Keratinocyte (primary cell): Measurements from ENCODE around the gene DNAJB2. TPM values are rescaled to one million over a fixed set of nuclear protein-coding genes. Genes with fewer than 3 reads are reported as not detected.

Source experiments
- DNase-seq: peaks from one replicate; pipeline ENCODE4 v3.0.0-alpha.2; 2011; ENCODE audit warnings: low read depth, missing footprints, low spot score
- FAIRE-seq: peaks from 2 replicates; lab custom pipeline; 2011; peaks lifted over from hg19 to GRCh38; lab: Jason Lieb, UNC
- H2AFZ ChIP-seq: 2 replicates; pipeline ENCODE4 v1.6.0; 2012; ENCODE audit warnings: low read length, control low read depth, inconsistent platforms; ENCODE audit not compliant: control insufficient read depth
- H3K27ac ChIP-seq: 2 replicates; pipeline ENCODE4 v1.5.1; 2011; ENCODE audit warnings: low read length; ENCODE audit not compliant: control insufficient read depth, insufficient read depth
- H3K27me3 ChIP-seq: 3 replicates; pipeline ENCODE4 v1.6.0; 2011; ENCODE audit warnings: low read length; ENCODE audit not compliant: control insufficient read depth, insufficient read depth; ENCODE audit errors: extremely low read depth
- H3K36me3 ChIP-seq, 2 experiments: 2 replicates in 1 of 2; 3 replicates in 1 of 2; pipeline ENCODE4 v1.5.1; 2011; ENCODE audit warnings: low read length in 2 of 2, mild to moderate bottlenecking in 1 of 2; ENCODE audit not compliant: control insufficient read depth in 2 of 2, insufficient read depth in 2 of 2; ENCODE audit errors: extremely low read depth in 1 of 2
- H3K4me1 ChIP-seq: 3 replicates; pipeline ENCODE4 v1.5.1; 2011; ENCODE audit warnings: low read length; ENCODE audit not compliant: control insufficient read depth, insufficient read depth; ENCODE audit errors: extremely low read depth
- H3K4me2 ChIP-seq: 3 replicates; pipeline ENCODE4 v1.6.0; 2011; ENCODE audit warnings: low read depth, low read length; ENCODE audit not compliant: control insufficient read depth, insufficient read depth; ENCODE audit errors: extremely low read depth
- H3K4me3 ChIP-seq, 3 experiments: fragments of 200-600 bp in 1 of 3; sonication (generic) in 1 of 3; 2 replicates in 2 of 3; 3 replicates in 1 of 3; pipeline ENCODE4 v1.5.1; 2011 to 2016; ENCODE audit warnings: low read length in 3 of 3, mild to moderate bottlenecking in 3 of 3, control low read depth in 2 of 3, inconsistent platforms in 1 of 3, low read depth in 1 of 3, mixed read lengths in 1 of 3, mixed run types in 1 of 3, moderate library complexity in 1 of 3; ENCODE audit not compliant: control insufficient read depth in 2 of 3, insufficient read depth in 2 of 3; ENCODE audit errors: extremely low read depth in 1 of 3
- H3K79me2 ChIP-seq: 2 replicates; pipeline ENCODE4 v1.6.0; 2012; ENCODE audit warnings: low read length; ENCODE audit not compliant: control insufficient read depth, insufficient read depth
- H3K9ac ChIP-seq: 3 replicates; pipeline ENCODE4 v1.6.0; 2011; ENCODE audit warnings: low read length; ENCODE audit not compliant: control insufficient read depth, insufficient read depth; ENCODE audit errors: extremely low read depth
- H3K9me1 ChIP-seq: 3 replicates; pipeline ENCODE4 v1.6.0; 2011; ENCODE audit warnings: low read length; ENCODE audit not compliant: control insufficient read depth, insufficient read depth; ENCODE audit errors: extremely low read depth
- H3K9me3 ChIP-seq: 2 replicates; pipeline ENCODE4 v1.5.1; 2012; ENCODE audit warnings: low read depth, low read length; ENCODE audit not compliant: control insufficient read depth
- H4K20me1 ChIP-seq: 3 replicates; pipeline ENCODE4 v1.6.0; 2011; ENCODE audit warnings: low read length; ENCODE audit not compliant: control insufficient read depth, insufficient read depth; ENCODE audit errors: extremely low read depth
- EZH2 ChIP-seq: IDR thresholded peaks from one replicate; pipeline ENCODE4 v1.6.1; 2012; ENCODE audit warnings: inconsistent platforms, mild to moderate bottlenecking, low read length, moderate library complexity
- dilution Hi-C: fragments of 300-500 bp; cut with MboI; formaldehyde crosslinking; loops from one replicate; pipeline ENCODE4 v1.7.0; 2020; ENCODE audit warnings: low sequenced_read_pairs; ENCODE audit not compliant: extremely low pct_ligation_motif_present
- polyA plus RNA-seq, 5 experiments: library from polyadenylated mRNA; depleted of rRNA in 3 of 5; stranded (reverse) in 3 of 5; stranded (forward) in 1 of 5; unstranded in 1 of 5; fragments of >200 nt; gene quantifications; 1 replicate in 1 of 5; 2 replicates in 3 of 5; 3 replicates in 1 of 5; pipeline versions ENCODE4 v1.2.1 to v1.2.3, GENCODE V29; 2011 to 2012; ENCODE audit warnings: missing spikeins in 2 of 5, low read depth in 1 of 5, low replicate concordance in 1 of 5
- TF ChIP-seq, protein P1 (sequence below), 3 experiments: IDR thresholded peaks in 1 of 3; conservative IDR thresholded peaks in 1 of 3; optimal IDR thresholded peaks in 1 of 3; 2 replicates in 2 of 3; 3 replicates in 1 of 3; pipeline versions ENCODE3 to v1.5.1; 2011; ENCODE audit warnings: low read length in 3 of 3, mild to moderate bottlenecking in 3 of 3, moderate library complexity in 2 of 3, control low read depth in 1 of 3, inconsistent platforms in 1 of 3; ENCODE audit not compliant: insufficient read depth in 2 of 3; ENCODE audit errors: extremely low read depth in 1 of 3

The DNAJB2 gene
- polyA plus RNA-seq, 1 donor (not counting 4 experiments of a cell fraction or from before 2014, with no cell fraction given) = 51.7 TPM

DNA sequence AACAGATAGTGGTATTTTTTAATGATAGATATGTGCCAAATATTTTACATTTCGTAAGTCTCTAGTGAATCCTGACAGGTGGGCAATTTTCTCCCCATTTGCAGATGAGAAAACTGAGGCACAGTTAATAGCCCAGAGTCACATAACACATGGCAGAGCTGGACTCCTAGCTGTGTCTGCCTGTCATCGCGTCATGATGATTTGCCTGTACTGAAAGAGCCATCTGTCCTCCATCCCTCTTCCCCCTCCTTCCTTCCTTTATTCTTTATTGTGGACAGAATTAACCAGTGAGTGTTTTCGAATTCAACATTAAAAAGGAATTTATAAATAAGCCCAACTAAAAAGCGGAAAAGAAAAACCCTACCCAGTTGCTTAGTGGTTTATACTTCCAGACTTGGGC, 3.2 kb downstream of the DNAJB2 start:
- H3K27ac ChIP-seq = no peak overlapping the region
- no peaks in the 10 kb centered on the region for H3K9me3 ChIP-seq
- H3K36me3 ChIP-seq = peaks cover 23 to 27% of the 10 kb centered on the region in 2 experiments
- no peak for DNase-seq
- no peaks in the 10 kb centered on the region for H4K20me1 ChIP-seq
- peaks cover 7% of the 10 kb centered on the region for H3K79me2 ChIP-seq
- H2AFZ ChIP-seq = no peak overlapping the region
- peaks cover 50% of the 10 kb centered on the region for H3K4me1 ChIP-seq
- H3K4me3 ChIP-seq = no peak overlapping the region
- FAIRE-seq = no peak
- TF ChIP-seq EZH2 = no peak
- TF ChIP-seq, protein P1, sequence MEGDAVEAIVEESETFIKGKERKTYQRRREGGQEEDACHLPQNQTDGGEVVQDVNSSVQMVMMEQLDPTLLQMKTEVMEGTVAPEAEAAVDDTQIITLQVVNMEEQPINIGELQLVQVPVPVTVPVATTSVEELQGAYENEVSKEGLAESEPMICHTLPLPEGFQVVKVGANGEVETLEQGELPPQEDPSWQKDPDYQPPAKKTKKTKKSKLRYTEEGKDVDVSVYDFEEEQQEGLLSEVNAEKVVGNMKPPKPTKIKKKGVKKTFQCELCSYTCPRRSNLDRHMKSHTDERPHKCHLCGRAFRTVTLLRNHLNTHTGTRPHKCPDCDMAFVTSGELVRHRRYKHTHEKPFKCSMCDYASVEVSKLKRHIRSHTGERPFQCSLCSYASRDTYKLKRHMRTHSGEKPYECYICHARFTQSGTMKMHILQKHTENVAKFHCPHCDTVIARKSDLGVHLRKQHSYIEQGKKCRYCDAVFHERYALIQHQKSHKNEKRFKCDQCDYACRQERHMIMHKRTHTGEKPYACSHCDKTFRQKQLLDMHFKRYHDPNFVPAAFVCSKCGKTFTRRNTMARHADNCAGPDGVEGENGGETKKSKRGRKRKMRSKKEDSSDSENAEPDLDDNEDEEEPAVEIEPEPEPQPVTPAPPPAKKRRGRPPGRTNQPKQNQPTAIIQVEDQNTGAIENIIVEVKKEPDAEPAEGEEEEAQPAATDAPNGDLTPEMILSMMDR (optimal IDR thresholded peaks at IDR 0.05 in 1 of 3, IDR thresholded peaks at IDR 0.05 in 1 of 3, conservative IDR thresholded peaks at IDR 0.05 in 1 of 3; ENCODE audit: extremely low read depth in 1 of 3, insufficient read depth in 2 of 3, low read length in 3 of 3) = no peak
- H3K9me1 ChIP-seq = no peaks in the 10 kb centered on the region
- H3K9ac ChIP-seq = no peak overlapping the region
- dilution Hi-C loops = no loop called here
- no peak overlapping the region for H3K4me2 ChIP-seq
- H3K27me3 ChIP-seq = no peaks in the 10 kb centered on the region

- H3K36me3 ChIP-seq = peaks cover 23 to 27% of the 10 kb centered on the region in 2 experiments
- H3K9me1 ChIP-seq = no peaks in the 10 kb centered on the region
- H3K4me2 ChIP-seq = no peak overlapping the region
- H3K27me3 ChIP-seq = no peaks in the 10 kb centered on the region
- dilution Hi-C loops = no loop called here
- H3K4me1 ChIP-seq = peaks cover 43% of the 10 kb centered on the region
- H3K9me3 ChIP-seq = no peaks in the 10 kb centered on the region
- DNase-seq (no peak), FAIRE-seq (no peak)
- TF ChIP-seq EZH2 = no peak
- TF ChIP-seq, protein P1 (optimal IDR thresholded peaks at IDR 0.05 in 1 of 3, IDR thresholded peaks at IDR 0.05 in 1 of 3, conservative IDR thresholded peaks at IDR 0.05 in 1 of 3; ENCODE audit: extremely low read depth in 1 of 3, insufficient read depth in 2 of 3, low read length in 3 of 3) = no peak
- no peaks in the 10 kb centered on the region for H4K20me1 ChIP-seq
- peaks cover 7% of the 10 kb centered on the region for H3K79me2 ChIP-seq
- no peak overlapping the region for H3K4me3 ChIP-seq
- H2AFZ ChIP-seq = no peak overlapping the region
- H3K27ac ChIP-seq = no peak overlapping the region
- no peak overlapping the region for H3K9ac ChIP-seq
Measured at GRCh38 chr2:219282943-219283581, 3.9 kb downstream of the DNAJB2 start.
